COR-L47 (cell line): ENCODE results near the gene NDUFV1.
"Not testable (repeated sequence)": the region's sequence is repeated elsewhere in the genome, so short reads cannot be mapped to it uniquely, and the experiment has no call there.

ENCODE experiments used
- DNase-seq: peaks from one replicate; lab custom pipeline; 2025; lab: John Stamatoyannopoulos, UW

NDUFV1 gene

GRCh38 chr11:67656278-67656922 is 49.7 kb downstream of the NDUFV1 start:
- DNase-seq = no peak

DNA sequence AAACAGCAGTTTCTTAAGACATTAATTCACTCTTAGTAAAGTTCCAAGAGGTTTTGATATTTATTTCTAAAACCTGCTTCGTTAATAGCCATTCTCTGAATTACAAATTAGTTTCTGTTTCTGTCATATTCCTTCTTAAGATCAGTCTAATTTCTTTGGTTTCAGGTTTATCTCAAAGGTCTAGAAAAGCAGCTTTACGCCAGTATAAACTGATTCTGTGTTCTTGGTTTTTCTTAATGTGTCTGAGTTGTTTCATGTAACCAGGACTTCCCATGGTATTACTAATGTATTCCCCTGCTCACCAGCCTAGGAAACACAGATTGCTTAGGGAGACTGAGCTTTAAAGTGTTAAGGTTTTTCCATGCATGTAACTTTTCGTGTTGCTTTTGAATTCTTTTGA is 50.6 kb downstream of the NDUFV1 start:
- no peak for DNase-seq

DNA sequence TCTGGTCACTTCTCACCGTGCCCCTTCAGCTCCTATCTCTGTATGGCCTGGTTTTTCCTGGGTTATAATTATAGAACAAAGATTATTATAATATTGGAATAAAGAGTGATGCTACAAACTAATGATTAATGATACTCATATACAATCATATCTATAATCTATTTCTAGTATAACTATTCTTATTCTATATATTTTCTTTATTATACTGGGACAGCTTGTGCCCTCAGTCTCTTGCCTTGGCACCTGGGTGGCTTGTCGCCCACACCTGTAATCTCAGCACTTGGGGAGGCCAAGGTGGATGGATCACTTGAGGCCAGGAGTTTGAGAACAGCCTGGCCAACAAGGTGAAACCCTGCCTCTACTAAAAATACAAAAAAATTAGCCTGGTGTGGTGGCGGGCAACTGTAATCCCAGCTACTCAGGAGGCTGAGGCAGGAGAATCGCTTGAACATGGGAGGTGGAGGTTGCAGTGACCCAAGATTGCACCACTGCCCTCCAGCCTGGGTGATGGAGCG is 53.0 kb downstream of the NDUFV1 start:
- DNase-seq = not testable (repeated sequence)

DNA sequence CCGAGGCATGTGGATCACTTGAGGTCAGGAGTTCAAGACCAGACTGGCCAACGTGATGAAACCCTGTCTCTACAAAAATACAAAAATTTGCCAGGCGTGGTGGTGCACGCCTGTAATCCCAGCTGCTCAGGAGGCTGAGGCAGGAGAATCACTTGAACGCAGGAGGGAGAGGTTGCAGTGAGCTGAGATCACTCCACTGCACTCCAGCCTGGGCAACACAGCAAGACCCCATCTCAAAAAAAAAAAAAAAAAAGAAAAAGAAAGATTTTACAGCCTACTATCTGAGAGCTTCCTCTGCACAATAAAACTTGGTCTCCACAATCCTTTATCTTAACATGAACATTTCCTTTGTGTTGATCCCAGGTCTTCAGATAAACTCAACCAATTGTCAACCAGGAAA is 54.0 kb downstream of the NDUFV1 start:
- DNase-seq = not testable (repeated sequence)
